GM21619 (cell line): Measurements from ENCODE around the gene CYBC1.
"Not testable (repeated sequence)": the region's sequence is repeated elsewhere in the genome, so short reads cannot be mapped to it uniquely, and the experiment has no call there.

ENCODE experiments used
- ATAC-seq: cut with Tn5 transposase; IDR thresholded peaks from one replicate; pipeline ENCODE4 v1.9.1; 2021; ENCODE audit not compliant: unreplicated experiment

CYBC1 gene

GRCh38 chr17:82435601-82436583 lies 14.7 kb downstream of the CYBC1 start:
- ATAC-seq: no peak

DNA sequence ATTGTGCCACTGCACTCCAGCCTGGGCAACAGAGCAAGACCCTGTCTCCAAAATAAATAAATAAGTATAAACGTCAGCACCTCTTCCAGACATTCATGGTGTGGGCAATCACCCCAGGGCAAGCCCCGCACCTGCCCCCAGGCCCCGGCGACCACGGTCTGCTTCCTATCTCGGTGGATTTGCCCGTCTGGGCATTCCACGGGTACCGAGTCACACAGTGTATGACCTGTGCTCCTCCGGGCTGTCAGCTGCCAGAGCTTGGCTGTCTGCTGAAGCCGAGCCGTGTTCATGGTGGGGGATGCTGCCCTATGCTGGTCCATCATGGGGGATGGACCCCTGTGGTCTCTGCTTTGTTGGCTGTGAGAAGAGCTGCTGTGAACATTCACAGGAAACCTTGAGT lies 15.4 kb downstream of the CYBC1 start:
- no peak for ATAC-seq

- ATAC-seq: no peak
Measured at GRCh38 chr17:82434216-82434565, 16.4 kb downstream of the CYBC1 start.

DNA sequence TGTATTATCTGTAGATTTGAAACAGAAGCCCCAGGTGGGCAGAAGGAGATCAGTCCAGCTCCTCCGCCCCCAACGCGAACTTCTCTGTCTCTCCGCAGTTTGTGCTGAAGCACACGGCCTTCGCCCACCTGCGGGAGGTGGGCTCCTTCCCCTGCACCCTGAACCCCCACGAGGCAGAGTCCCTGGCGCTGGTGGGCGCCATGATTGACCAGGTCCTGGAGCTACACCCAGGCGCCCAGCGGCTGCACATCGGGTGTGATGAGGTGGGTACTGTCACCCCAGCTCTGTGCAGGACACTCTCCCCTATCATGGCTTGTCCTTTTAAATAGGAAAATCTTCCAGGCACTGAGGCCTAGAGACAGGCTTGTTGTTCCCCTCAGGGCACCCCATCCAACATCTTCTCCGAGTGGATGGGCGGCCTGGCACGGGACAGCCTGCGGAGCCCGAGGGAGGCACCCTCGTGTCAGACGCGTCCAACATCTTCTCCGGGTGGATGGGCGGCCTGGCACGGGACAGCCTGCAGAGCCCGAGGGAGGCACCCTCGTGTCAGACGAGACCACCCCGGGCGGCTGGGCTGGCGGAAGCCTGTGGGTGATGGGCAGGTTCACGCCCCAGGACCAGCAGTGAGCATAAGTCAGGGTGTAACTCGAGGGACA lies 16.9 kb downstream of the CYBC1 start:
- no peak for ATAC-seq

DNA sequence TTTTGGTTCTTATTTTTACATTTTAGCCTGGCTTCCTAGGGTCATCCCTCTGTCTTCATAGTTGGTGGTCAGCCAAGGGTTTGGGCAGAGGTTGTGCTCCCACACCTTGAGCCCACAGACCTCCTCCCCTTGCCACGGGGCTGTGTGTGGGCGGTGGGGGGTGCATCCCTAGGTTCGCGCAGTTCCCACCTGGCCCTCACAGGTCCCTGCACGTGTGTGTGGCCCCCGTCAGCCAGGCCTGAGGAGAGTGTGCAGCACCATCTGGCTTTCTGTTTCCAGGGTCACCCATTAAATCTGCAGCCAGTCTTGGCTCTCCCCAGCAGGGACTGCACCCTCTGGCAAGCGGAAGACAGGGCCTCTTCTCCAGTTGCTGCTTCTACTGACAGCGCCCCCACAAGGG lies 18.5 kb downstream of the CYBC1 start:
- no peak for ATAC-seq

GRCh38 chr17:82429824-82430223 lies 20.7 kb downstream of the CYBC1 start:
- ATAC-seq: no peak

DNA sequence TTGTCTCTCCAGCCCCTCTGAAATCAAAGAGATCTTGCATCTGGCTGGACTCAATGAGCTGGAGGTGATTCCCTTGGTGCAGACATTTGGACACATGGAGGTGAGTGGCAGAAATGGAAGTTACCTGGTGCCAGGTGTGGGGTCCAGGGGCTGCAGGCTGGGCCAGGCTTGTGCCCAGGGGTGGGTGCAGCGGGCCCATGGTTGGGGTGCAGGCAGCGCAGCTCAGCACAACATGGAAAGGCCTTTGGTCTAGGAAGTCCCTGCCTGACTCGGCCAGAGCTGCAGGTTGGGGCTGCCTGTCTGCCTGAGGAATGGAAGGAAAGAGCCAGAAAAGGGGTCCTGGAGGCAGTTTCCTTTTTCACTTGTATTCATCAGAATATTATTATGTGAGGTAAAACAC lies 22.0 kb downstream of the CYBC1 start:
- ATAC-seq: no peak

GRCh38 chr17:82424863-82425159 lies 25.7 kb downstream of the CYBC1 start:
- no peak for ATAC-seq

DNA sequence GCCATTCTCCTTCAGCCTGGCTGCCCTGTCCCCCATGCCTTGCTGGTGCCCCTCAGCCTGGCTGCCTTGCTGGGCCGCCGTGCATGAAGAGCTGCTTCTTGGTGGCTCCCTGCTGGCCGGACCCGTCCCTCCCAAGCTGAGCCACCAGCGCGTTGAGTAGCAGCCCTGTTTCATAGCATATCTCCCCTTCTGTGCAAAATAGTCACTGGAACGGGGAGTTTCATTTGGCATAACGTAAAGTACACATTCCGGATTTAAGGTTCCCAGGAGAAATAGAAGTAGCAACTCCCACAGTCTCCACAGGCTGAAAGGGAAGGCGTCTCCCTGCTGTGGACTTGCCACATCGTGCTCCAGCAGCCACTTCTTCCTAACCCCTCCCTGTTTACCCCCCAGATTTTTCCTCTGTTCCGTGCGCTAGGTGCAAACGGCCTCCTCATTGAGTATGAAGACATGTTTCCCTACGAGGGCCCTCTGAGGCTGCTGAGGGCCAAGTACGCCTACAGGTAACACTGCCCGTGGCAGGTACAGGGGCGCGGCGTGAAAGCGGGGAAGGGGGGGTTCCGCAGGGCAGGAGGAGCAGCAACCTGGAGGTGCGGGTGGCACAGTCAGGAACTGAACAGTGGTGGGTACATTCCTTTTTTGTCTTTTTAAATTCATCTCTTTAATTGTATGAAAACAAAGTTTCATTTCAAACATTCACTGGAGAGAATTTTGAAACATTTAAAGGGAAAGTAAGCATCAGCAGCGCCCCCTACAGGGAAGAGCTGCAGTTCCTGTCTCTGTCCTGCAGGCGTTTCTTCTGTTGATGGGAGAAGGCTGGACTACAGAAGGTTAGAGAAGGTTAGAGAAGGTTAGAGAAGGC lies 26.3 kb downstream of the CYBC1 start:
- ATAC-seq: no peak

DNA sequence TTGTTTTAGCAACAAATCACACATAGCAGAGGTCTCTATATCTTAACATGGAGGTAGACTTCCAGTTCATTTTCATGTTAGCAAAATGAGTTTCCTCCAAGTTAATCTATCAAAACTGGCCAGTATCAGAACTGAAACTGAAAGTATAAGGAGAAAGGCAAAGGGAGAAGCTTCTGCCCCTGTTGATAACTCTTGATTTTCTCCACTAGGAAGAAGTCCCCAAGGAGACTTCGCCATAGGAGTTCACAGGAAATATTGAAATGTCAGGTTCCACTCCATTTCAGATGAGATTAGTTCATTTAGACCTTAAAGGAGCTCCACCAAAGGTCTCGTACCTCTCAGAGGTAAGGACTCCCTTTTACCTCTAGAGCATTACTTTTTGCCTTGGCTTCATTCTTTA lies 31.0 kb downstream of the CYBC1 start:
- ATAC-seq: no peak

DNA sequence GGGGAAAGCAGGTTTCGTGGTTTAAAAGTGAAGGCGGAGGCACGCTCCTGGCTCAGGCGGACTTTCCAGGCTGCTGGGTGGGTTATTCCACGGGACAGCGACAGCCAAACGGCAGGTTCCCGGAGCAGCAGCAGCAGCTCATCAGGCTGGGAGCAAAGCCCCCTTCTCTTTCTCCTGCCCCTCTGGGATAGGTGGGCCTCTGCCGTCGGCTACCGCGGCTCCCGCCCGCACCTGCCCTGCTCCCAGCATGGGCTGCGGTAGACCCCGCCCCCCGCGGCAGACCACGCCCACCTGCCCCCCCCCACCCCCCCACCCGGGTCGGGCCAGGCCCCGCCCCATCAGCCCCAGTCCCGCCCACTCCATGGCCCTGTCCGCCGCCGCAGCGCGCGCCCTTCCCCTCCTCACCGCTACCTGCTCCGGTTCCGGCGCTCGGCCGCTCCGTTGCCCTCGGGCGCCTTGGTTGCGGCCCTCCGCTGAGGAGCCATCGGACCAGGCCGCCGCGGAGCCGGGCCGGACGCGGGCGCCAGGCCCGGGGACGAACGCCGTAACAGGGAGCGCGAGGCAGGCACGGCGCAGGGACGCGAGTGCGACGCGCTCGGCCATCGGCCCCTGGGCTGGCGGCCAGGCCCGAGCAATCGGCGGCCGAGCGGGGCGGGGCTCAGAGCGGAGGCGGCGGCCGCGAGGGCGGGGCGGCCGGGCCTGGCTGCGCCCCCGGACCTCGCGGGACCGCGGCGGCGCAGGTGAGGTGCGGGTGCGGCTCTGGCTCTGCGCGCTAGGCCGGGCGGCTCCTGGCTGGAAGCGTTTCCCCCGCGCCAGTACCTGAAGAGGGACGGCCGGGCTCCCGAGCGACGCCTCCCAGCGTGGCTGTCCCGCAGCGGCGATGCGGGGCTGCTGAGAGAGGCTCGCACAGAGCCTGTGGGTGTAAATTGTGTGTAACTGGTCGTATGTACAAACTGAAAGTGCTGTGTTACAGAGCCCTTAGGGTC lies 32.3 kb downstream of the CYBC1 start, which contains the start of the genes HEXD and OGFOD3:
TSS of gene HEXD (plus strand) at position 347 of the 986 bp plus-strand sequence. CDS start 1,453 bp downstream, outside the sequence.
TSS of gene OGFOD3 (minus strand) at position 586 of the 986 bp plus-strand sequence. CDS start at position 485, 101 bp downstream.
- ATAC-seq: peak; percentile 75

DNA sequence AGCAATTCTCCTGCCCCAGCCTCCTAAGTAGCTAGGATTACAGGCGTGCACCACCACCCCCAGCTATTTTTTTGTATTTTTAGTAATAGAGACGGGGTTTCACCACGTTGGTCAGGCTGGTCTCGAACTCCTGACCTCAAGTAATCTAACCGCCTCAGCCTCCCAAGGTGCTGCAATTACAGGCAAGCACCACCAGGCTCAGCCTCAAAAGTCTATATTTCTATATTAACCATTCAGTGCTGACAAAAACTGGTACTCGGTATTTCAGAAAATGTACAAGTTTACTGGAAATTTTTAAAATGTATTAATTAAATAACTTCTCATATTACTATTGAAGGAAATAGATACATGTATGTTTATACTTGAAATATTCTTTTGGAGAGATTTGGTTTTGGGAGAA lies 33.8 kb downstream of the CYBC1 start:
- ATAC-seq: no peak

DNA sequence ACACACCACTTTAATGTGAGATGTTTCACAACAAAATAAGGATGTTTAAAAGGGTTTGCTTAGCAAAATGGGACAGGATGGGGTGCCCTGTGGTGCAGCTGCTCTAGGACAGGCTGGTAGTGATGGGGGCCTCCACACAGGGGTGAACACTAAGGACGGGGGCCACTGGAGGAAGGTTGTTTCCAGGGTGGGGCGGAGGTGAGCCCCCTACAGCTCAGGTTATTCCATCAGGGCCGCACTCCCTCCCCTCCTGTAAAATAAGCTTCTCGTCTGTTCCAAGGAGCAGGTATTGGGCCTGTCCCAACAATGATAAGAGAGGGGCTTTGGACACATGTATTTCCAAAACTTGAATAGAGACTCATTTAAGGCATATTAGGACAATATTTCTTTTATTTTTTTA lies 34.3 kb downstream of the CYBC1 start:
- no peak for ATAC-seq

- no peak for ATAC-seq
Measured at GRCh38 chr17:82415786-82416185, 34.8 kb downstream of the CYBC1 start.

DNA sequence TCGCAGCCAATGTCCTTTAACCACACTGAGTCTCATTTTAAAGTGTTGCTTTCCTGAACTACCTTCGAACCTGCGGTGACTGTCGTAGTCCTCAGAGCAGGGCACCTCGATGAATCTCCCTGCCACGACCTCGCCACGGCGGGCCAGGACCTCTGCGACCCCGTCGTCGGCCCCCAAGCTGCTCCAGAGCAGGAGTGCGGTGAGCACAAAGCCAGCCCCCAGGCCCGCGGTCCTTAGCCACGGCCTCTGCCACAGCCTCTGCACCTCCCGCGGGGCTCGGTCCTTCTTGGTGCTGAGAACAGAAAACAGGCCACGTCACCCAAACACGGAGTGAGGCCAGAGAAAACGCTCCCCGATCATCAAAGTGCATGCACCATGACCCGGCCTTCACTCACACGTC lies 35.2 kb downstream of the CYBC1 start:
- ATAC-seq: no peak

GRCh38 chr17:82414548-82415281 lies 35.8 kb downstream of the CYBC1 start:
- no peak for ATAC-seq

DNA sequence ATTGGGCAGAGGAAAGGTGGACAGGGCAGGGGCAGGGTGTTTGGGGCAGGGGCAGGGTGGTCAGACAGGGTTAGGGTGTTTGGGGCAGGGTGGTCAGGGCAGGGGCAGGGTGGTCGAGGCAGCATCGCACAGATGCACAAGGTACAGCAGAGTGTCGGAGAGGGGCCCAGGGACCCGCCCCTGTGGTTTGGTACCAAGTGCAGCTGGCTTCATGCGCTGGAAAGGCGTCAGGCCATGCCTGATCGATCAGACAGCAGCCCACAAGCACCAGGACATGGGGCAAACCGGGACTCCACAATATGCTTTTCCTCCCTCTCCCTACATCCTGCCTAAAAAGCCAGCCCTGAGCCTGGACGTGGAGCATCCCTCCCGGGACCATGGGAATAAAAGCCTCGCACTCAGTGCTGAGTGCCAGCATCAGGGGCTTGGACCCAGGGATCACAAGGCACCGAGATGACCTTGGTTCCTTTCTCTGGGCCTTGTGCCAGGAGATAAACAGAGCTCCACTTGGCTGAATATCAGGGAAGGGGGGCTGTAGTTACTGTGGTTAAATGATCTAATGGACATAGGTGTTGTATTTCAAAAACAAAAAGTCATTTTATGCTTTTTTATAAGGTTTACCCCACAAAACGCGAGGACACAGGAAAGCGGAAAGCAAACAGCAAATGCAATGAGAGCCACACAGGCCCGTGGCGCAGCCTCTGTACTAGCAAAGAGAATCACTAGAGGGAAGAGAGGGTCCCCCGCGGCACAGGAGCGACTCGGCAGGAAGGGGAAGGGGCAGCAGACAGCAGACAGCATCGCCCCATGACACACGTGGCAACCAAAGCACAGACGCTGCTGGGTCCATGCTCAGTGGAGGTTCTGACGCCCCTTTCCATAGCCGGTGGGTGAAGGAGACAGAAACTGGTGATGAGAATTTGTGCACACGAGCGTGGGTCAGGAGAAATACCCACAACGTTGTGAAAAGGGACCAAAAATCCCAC lies 37.7 kb downstream of the CYBC1 start:
- no peak for ATAC-seq

DNA sequence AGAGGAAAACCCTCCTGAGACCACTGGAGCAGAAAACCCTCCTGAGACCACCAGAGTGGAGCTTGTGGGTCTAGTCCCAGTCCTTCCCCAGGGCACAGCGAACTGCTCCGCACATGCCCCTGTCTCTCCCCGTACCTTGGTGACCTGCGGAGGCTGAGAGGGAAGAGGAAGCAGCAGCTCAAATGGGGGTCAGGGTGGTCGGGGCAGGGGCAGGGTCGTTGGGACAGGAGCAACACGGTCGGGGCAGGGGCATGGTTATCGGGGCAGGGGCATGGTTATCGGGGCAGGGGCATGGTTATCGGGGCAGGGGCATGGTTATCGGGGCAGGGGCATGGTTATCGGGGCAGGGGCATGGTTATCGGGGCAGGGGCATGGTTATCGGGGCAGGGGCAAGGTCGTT lies 38.5 kb downstream of the CYBC1 start:
- not testable (repeated sequence) for ATAC-seq
